Stimulated activated CD8-positive, alpha-beta memory T cell treated with anti-CD3 and anti-CD28 coated beads, Interleukin-15, amount 100 ng/mL, for 48 hours (primary cell): ENCODE data around the gene TIAM2.

ENCODE experiments used
- DNase-seq, 2 donors: peaks; one replicate each; pipeline ENCODE4 v3.0.0-alpha.2; 2020; ENCODE audit warnings: low read depth in 2 of 2

TIAM2 gene

GRCh38 chr6:155232848-155233247, 237.7 kb downstream of the TIAM2 start:
- no peak for DNase-seq

GRCh38 chr6:155234167-155234566, 239.1 kb downstream of the TIAM2 start:
- DNase-seq = no peak

- no peak for DNase-seq
These were observed 239.6 kb downstream of the TIAM2 start for GRCh38 chr6:155234687-155235086.

GRCh38 chr6:155235087-155235486, 240.0 kb downstream of the TIAM2 start:
- no peak for DNase-seq

GRCh38 chr6:155237613-155238012, 242.5 kb downstream of the TIAM2 start:
- DNase-seq = no peak

- DNase-seq = no peak
These were observed 245.9 kb downstream of the TIAM2 start for GRCh38 chr6:155240905-155241600.

- DNase-seq = no peak
These were observed 246.9 kb downstream of the TIAM2 start for GRCh38 chr6:155241966-155242365.

- no peak for DNase-seq
These were observed 249.3 kb downstream of the TIAM2 start for GRCh38 chr6:155244434-155244833.

- DNase-seq = no peak
These were observed 250.1 kb downstream of the TIAM2 start for GRCh38 chr6:155245193-155245592.

- DNase-seq = no peak
These were observed 250.7 kb downstream of the TIAM2 start for GRCh38 chr6:155245831-155246230.

- DNase-seq = no peak
These were observed 251.7 kb downstream of the TIAM2 start for GRCh38 chr6:155246825-155247224.

GRCh38 chr6:155247618-155248007, 252.5 kb downstream of the TIAM2 start:
- no peak for DNase-seq

GRCh38 chr6:155248008-155249001, 253.2 kb downstream of the TIAM2 start:
- peak in 1 of 2 donors; percentile 17 for DNase-seq

GRCh38 chr6:155250701-155251381, 255.7 kb downstream of the TIAM2 start:
- DNase-seq = no peak

- no peak for DNase-seq
These were observed 257.5 kb downstream of the TIAM2 start for GRCh38 chr6:155252581-155252980.

GRCh38 chr6:155253337-155253736, 258.2 kb downstream of the TIAM2 start:
- no peak for DNase-seq

- no peak for DNase-seq
These were observed 259.0 kb downstream of the TIAM2 start for GRCh38 chr6:155254139-155254538.

GRCh38 chr6:155256122-155256795, 261.1 kb downstream of the TIAM2 start:
- no peak for DNase-seq

GRCh38 chr6:155257796-155258195, 262.7 kb downstream of the TIAM2 start:
- no peak for DNase-seq

GRCh38 chr6:155259204-155259603, 264.1 kb downstream of the TIAM2 start:
- DNase-seq = no peak

- DNase-seq = no peak
These were observed 264.8 kb downstream of the TIAM2 start for GRCh38 chr6:155259897-155260296.

GRCh38 chr6:155260686-155261085, 265.6 kb downstream of the TIAM2 start:
- DNase-seq = no peak
